GM19193 (cell line): ENCODE measurements around the gene TEX13D.

ENCODE experiments used
- POLR2A ChIP-seq: IDR thresholded peaks from 4 replicates; pipeline ENCODE4 v1.6.1; 2011; ENCODE audit not compliant: insufficient read depth, insufficient read length; ENCODE audit errors: extremely low read depth

Gene TEX13D

GRCh38 chrX:124332481-124333424 is at the start of gene TEX13D:
TEX13D (plus strand) TSS chrX:124332660; CDS start chrX:124332918, 258 bp downstream.
- no peak for TF ChIP-seq POLR2A

GRCh38 chrX:124289443-124289842 is 43.0 kb upstream of the TEX13D start:
- TF ChIP-seq POLR2A = no peak

- TF ChIP-seq POLR2A = no peak
Observed at GRCh38 chrX:124293810-124294209, 38.6 kb upstream of the TEX13D start.

- TF ChIP-seq POLR2A = no peak
Observed at GRCh38 chrX:124300405-124300804, 32.1 kb upstream of the TEX13D start.

- TF ChIP-seq POLR2A = no peak
Observed at GRCh38 chrX:124307253-124307907, 25.1 kb upstream of the TEX13D start.

GRCh38 chrX:124325732-124326131 is 6.7 kb upstream of the TEX13D start:
- no peak for TF ChIP-seq POLR2A

GRCh38 chrX:124328765-124329164 is 3.7 kb upstream of the TEX13D start:
- no peak for TF ChIP-seq POLR2A

- TF ChIP-seq POLR2A = no peak
Observed at GRCh38 chrX:124333862-124334261, 1.4 kb downstream of the TEX13D start.

GRCh38 chrX:124335598-124335997 is 3.1 kb downstream of the TEX13D start:
- no peak for TF ChIP-seq POLR2A

- no peak for TF ChIP-seq POLR2A
Observed at GRCh38 chrX:124337916-124338315, 5.5 kb downstream of the TEX13D start.

GRCh38 chrX:124338733-124339514 is 6.5 kb downstream of the TEX13D start:
- no peak for TF ChIP-seq POLR2A

- TF ChIP-seq POLR2A = no peak
Observed at GRCh38 chrX:124341396-124342132, 9.1 kb downstream of the TEX13D start.

- TF ChIP-seq POLR2A = no peak
Observed at GRCh38 chrX:124342174-124342867, 9.9 kb downstream of the TEX13D start.

GRCh38 chrX:124343016-124343415 is 10.6 kb downstream of the TEX13D start:
- no peak for TF ChIP-seq POLR2A
